DOHH2 (cell line): ENCODE measurements around the gene PICK1.

ENCODE experiments used
- H3F3A ChIP-seq: fragments of 200-600 bp; sonication (generic), shearing (Covaris generic); 2 replicates; pipeline ENCODE4 v1.6.0; 2016; ENCODE audit warnings: antibody characterized with exemption, mild to moderate bottlenecking; ENCODE audit not compliant: control insufficient read depth, insufficient read depth
- H3K27ac ChIP-seq: fragments of 200-600 bp; sonication (generic); 2 replicates; pipeline ENCODE4 v1.5.1; 2014; ENCODE audit warnings: low read depth, mild to moderate bottlenecking, low read length, moderate library complexity
- H3K27me3 ChIP-seq: fragments of 200-600 bp; sonication (generic); 2 replicates; pipeline ENCODE4 v1.6.1; 2014; ENCODE audit warnings: mild to moderate bottlenecking, low read length, mixed read lengths; ENCODE audit not compliant: control insufficient read depth
- H3K36me3 ChIP-seq: fragments of 200-600 bp; sonication (generic); 2 replicates; pipeline ENCODE4 v1.6.1; 2014; ENCODE audit warnings: mild to moderate bottlenecking, low read length, moderate library complexity, mixed read lengths; ENCODE audit not compliant: control insufficient read depth
- H3K4me1 ChIP-seq: fragments of 200-600 bp; sonication (generic); 2 replicates; pipeline ENCODE4 v1.6.1; 2014; ENCODE audit warnings: mild to moderate bottlenecking, low read length, mixed read lengths; ENCODE audit not compliant: control insufficient read depth
- H3K4me2 ChIP-seq: fragments of 200-600 bp; sonication (generic); 2 replicates; pipeline ENCODE4 v1.6.0; 2014; ENCODE audit warnings: mild to moderate bottlenecking, low read length, moderate library complexity
- H3K4me3 ChIP-seq: fragments of 200-600 bp; sonication (generic); 2 replicates; pipeline ENCODE4 v1.5.1; 2014; ENCODE audit warnings: mild to moderate bottlenecking, low read length, mixed read lengths
- H3K79me2 ChIP-seq: fragments of 200-600 bp; sonication (generic); 2 replicates; pipeline ENCODE4 v1.6.1; 2014; ENCODE audit warnings: mild to moderate bottlenecking, low read length, mixed read lengths; ENCODE audit not compliant: control insufficient read depth
- H3K9me2 ChIP-seq: fragments of 200-600 bp; sonication (generic); replicated peaks from 2 replicates; pipeline ENCODE4 v1.6.1; 2014; ENCODE audit warnings: mild to moderate bottlenecking, low read length, mixed read lengths; ENCODE audit not compliant: control insufficient read depth
- H3K9me3 ChIP-seq: fragments of 200-600 bp; sonication (generic); 2 replicates; pipeline ENCODE4 v1.6.1; 2014; ENCODE audit warnings: antibody characterized with exemption, low read length, mixed read lengths; ENCODE audit not compliant: control insufficient read depth, insufficient read depth
- H4K20me1 ChIP-seq: fragments of 200-600 bp; sonication (generic); 2 replicates; pipeline ENCODE4 v1.6.0; 2014; ENCODE audit warnings: low read depth, mild to moderate bottlenecking, antibody characterized with exemption, low read length, moderate library complexity; ENCODE audit not compliant: control insufficient read depth, insufficient read depth
- EZH2phosphoT487 ChIP-seq: fragments of 200-600 bp; sonication (generic); IDR thresholded peaks from 2 replicates; pipeline ENCODE4 v1.6.1; 2017; ENCODE audit warnings: borderline replicate concordance, mild to moderate bottlenecking, antibody characterized with exemption, low read length, moderate library complexity, mixed read lengths
- TF ChIP-seq, protein P1 (sequence below): fragments of 200-600 bp; sonication (generic); IDR thresholded peaks from one replicate; pipeline ENCODE4 v1.5.1; 2014; ENCODE audit warnings: antibody characterized with exemption, mild to moderate bottlenecking, low read depth, low read length; ENCODE audit not compliant: poor library complexity, severe bottlenecking

PICK1 gene

DNA sequence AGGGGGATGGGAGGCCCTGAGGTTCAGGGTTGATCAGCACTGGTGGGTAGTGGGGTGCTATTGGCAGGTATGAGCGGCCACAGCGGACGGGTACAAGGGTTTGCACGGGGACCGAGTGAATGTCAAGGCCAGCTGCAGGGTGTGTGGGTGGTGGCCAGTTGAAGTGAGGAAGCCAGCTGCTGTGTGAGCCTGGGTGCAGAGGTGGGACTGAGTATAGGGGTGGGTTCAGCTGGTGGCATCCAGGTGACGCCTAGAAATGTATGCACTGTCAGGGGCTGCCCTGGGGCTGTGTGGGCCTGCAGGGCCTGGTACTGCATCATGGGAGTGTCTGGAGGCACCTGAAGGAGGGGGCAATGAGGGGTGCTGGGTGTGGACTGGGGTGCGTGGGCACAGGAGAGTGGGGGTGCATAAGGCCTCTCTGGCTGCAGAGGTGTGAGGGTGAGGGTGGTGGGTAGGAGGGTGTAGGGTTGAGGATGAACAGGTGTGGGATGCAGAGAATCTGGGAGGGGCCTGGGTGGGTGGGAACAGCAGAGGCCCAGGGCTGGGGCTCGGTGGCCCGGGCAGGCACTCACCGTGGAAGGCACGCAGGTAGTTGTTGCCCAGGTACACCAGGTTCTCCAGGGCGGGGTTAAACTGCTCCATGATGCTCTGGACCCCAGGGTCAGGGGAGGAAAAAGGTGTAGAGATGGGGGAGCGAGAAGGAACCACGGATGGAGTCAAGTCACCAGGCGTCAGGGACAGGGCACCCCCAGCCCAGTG lies 51.5 kb downstream of the PICK1 start:
- Histone ChIP-seq H3K9me3 (no peaks in the 10 kb centered on the region), H3K27ac (no peak overlapping the region), H3K36me3 (no peaks in the 10 kb centered on the region), H4K20me1 (no peaks in the 10 kb centered on the region), H3K4me1 (no peaks in the 10 kb centered on the region), H3K9me2 (no peaks in the 10 kb centered on the region), H3K27me3 (no peaks in the 10 kb centered on the region), H3K4me2 (no peak overlapping the region), H3K4me3 (no peak overlapping the region), H3F3A (no peaks in the 10 kb centered on the region), H3K79me2 (no peaks in the 10 kb centered on the region)
- TF ChIP-seq, protein P1, sequence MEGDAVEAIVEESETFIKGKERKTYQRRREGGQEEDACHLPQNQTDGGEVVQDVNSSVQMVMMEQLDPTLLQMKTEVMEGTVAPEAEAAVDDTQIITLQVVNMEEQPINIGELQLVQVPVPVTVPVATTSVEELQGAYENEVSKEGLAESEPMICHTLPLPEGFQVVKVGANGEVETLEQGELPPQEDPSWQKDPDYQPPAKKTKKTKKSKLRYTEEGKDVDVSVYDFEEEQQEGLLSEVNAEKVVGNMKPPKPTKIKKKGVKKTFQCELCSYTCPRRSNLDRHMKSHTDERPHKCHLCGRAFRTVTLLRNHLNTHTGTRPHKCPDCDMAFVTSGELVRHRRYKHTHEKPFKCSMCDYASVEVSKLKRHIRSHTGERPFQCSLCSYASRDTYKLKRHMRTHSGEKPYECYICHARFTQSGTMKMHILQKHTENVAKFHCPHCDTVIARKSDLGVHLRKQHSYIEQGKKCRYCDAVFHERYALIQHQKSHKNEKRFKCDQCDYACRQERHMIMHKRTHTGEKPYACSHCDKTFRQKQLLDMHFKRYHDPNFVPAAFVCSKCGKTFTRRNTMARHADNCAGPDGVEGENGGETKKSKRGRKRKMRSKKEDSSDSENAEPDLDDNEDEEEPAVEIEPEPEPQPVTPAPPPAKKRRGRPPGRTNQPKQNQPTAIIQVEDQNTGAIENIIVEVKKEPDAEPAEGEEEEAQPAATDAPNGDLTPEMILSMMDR = no peak
- TF ChIP-seq EZH2phosphoT487 = no peak

DNA sequence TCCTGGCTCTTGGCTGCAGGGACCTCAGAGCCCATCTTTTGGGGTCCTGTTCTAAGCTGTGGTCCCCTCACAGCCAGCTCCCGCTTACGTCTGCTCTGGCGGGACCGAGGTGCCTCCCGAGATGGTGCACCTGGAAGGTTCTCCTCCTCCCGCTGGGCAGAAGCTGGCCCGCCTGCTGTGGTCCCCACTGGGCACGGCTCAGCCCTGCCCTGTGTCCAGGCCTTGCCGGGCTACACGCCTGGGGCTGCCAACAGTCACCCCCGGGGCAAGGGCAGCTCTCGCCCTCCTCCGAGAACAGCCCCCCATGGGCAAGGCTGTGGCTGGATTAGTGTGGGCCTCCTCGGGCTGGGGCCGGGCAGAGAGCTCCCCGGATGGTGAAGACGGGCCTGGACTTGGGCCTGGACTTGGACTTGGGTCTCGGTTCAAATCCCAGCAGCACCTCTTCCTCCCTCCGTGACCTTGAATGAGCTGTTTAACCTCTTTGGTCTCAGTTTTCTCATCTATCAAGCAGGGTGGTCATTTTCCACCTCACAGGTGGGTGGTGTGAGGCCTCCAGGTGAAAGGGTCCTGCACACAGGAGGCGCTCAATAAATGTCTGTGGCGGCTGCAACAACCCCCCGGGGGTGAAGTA lies 52.3 kb downstream of the PICK1 start:
- H3K27ac ChIP-seq = no peak overlapping the region

DNA sequence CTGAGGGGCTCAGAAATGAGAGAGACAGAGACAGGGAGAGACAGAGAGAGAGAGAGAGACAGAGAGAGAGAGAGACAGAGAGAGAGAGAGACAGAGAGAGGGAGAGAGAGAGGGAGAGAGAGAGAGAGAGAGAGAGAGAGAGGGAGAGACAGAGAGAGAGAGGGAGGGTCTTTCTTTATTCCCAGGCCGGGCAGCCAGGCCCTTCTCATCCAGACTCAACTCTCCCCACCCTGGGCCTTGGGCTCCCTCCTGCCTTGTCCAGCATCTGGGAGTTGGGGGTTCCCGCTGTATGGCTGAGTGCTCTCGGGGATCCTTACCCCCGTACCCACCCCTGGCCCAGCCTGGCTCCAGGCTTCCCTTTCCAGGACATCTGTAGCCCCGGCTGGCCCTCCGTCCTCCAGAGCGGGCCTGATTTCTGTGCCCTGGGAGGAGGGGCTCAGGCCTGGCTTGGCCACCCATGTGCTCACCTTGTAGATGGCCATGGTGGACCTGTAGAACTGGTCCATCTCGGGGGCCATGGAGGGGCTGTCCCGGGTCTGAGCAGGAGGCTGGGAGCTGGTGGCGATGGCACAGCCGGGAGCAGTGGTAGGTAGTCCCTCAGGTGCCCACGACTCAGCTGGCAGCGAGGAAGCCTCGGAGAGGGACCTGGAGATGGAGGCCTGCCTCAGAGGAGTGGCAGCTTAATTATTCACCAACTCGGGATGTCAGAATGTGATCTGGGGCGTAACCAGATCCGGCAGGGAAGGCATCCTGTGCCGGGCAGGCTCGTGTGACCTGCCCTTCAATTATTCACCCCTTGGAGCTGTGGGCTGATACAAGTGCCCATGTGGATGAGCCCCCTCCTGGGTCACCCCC lies 53.0 kb downstream of the PICK1 start, which contains the start of gene BAIAP2L2:
Gene BAIAP2L2, minus strand, starts transcription at position 677 of the 855 bp plus-strand sequence. Its CDS starts 159 bp downstream, at position 518.
- Histone ChIP-seq H3K9me2 (no peaks in the 10 kb centered on the region), H3K79me2 (no peaks in the 10 kb centered on the region), H4K20me1 (no peaks in the 10 kb centered on the region), H3K4me1 (no peaks in the 10 kb centered on the region), H3F3A (no peaks in the 10 kb centered on the region), H3K4me3 (no peak within 1 kb of the TSS), H3K9me3 (no peaks in the 10 kb centered on the region), H3K4me2 (no peak within 1 kb of the TSS), H3K36me3 (no peaks in the 10 kb centered on the region), H3K27ac (no peak within 1 kb of the TSS), H3K27me3 (no peaks in the 10 kb centered on the region)
- no peak for TF ChIP-seq EZH2phosphoT487
- TF ChIP-seq, protein P1 = no peak

More for the DNA sequence above, 52.3 kb downstream of the PICK1 start:
- Histone ChIP-seq H3F3A (no peaks in the 10 kb centered on the region), H3K79me2 (no peaks in the 10 kb centered on the region), H3K4me2 (no peak overlapping the region), H3K36me3 (no peaks in the 10 kb centered on the region), H3K9me2 (no peaks in the 10 kb centered on the region), H3K27me3 (no peaks in the 10 kb centered on the region), H3K4me3 (no peak overlapping the region), H3K9me3 (no peaks in the 10 kb centered on the region), H3K4me1 (no peaks in the 10 kb centered on the region), H4K20me1 (no peaks in the 10 kb centered on the region)
- TF ChIP-seq EZH2phosphoT487 = no peak
- TF ChIP-seq, protein P1 = no peak
